SK-N-SH treated with all-trans-retinoic acid at 6 μM for 48 hours (cell line): ENCODE measurements around the gene CMKLR1.

ENCODE experiments used
- BACH2 ChIP-seq: fragments of 250-450 bp; sonication (Bioruptor Pico); IDR thresholded peaks from 2 replicates; pipeline ENCODE4 v1.9.0; 2021; ENCODE audit warnings: mild to moderate bottlenecking, borderline replicate concordance
- RARB ChIP-seq: fragments of 250-450 bp; sonication (Bioruptor Pico); IDR thresholded peaks from 2 replicates; pipeline ENCODE4 v1.8.0; 2021; ENCODE audit warnings: mild to moderate bottlenecking, moderate library complexity
- TF ChIP-seq, protein P1 (sequence below): fragments of 250-450 bp; sonication (Bioruptor Pico); IDR thresholded peaks from 2 replicates; pipeline ENCODE4 v1.8.0; 2020; ENCODE audit warnings: mild to moderate bottlenecking, moderate library complexity, borderline replicate concordance

DNA sequence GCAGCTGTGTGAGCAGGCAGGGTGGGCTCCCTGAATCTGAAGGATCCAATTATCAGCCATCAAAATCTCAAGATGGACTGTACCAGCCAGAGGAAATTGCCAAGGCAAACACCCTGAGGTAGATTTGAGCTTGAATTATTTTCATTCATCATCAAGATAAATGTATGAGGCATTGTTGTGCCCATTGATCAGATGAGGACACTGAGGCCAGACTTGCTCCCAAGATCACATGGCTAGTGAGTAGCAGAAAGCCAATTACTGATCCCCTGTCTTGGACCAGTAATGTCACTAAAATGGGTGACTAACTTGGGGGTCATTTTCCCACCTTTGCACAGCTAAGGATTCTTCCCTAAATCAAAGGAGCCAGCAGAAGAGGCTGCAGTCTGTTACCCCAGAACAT is 20.9 kb upstream of the CMKLR1 start:
- no peak for TF ChIP-seq BACH2 (CRISPR knock-in tag)
- TF ChIP-seq, protein P1, sequence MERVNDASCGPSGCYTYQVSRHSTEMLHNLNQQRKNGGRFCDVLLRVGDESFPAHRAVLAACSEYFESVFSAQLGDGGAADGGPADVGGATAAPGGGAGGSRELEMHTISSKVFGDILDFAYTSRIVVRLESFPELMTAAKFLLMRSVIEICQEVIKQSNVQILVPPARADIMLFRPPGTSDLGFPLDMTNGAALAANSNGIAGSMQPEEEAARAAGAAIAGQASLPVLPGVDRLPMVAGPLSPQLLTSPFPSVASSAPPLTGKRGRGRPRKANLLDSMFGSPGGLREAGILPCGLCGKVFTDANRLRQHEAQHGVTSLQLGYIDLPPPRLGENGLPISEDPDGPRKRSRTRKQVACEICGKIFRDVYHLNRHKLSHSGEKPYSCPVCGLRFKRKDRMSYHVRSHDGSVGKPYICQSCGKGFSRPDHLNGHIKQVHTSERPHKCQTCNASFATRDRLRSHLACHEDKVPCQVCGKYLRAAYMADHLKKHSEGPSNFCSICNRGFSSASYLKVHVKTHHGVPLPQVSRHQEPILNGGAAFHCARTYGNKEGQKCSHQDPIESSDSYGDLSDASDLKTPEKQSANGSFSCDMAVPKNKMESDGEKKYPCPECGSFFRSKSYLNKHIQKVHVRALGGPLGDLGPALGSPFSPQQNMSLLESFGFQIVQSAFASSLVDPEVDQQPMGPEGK (CRISPR knock-in tag), result no peak
- TF ChIP-seq RARB, result no peak
